Left kidney (tissue), 2 donors: Measurements from ENCODE around the gene PDZD2. TPM values are rescaled to one million over a fixed set of nuclear protein-coding genes. Genes with fewer than 3 reads are reported as not detected.

ENCODE experiments used
- DNase-seq: peaks from one replicate; pipeline ENCODE4 v3.0.0-alpha.2; 2013
- polyA plus RNA-seq: library from polyadenylated mRNA; unstranded; fragments of 120-200 nt; gene quantifications from one replicate; pipeline ENCODE4 v1.2.1, GENCODE V29; 2013; ENCODE audit not compliant: insufficient read length

Gene PDZD2
- polyA plus RNA-seq, 1 donor: 22.1 TPM

DNA sequence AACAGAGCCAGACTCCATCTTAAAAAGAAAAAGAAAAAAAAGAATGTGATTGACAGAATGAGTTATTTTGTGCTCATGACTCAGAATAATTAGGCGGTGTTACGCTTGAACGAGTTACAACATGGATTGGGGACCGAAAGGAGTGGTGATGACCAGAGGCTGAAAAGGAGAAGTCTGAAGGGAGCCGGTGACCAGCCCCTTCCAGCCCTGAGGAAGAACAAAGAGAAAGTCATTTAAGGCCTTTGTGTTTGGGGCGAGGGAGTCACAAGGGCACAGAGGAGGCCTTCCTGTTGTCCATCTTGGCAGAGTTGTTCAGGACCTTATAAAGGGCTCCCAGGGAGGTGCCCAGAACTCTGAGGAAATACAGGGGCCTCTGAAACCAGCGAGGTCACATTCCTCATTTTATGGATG, 403.6 kb downstream of the PDZD2 start:
- no peak for DNase-seq

DNA sequence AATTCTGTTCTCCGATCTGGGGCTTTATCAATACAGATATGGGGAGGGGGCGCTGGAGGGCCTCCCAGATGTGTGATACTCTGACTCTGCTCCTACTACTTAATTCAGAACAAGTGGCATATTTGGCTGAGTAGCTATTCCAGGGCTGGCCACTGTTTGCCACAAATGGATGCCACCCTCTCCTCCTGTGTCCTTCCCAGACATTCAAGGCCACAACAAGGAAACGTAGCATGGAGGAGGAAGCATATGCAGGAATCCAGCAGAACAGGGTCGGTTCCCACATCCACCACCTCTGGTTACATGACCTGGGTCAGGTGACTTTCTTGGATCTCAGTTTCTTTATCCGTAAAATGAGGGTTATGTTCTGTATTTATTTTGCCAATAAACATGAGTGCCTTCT, 404.2 kb downstream of the PDZD2 start:
- DNase-seq: no peak

DNA sequence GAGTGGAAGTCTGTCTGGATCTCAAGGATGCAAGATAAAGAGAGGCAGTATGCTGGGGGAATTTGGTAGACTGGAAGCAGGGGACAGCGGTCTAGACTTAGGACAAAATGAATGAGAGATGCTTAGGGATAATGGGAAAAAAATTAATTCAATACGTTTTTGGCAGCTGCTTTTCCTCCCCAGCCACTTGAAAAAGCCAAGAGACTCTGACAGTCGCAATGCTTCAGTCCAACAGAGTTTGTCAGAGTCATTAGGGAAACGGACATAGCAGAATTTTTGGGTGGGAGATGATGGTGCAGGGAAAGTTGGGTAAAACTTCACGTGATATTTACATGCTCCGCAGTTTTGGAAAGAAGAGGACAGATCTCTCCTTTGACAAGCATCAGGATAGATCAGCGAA, 405.5 kb downstream of the PDZD2 start:
- DNase-seq: no peak

DNA sequence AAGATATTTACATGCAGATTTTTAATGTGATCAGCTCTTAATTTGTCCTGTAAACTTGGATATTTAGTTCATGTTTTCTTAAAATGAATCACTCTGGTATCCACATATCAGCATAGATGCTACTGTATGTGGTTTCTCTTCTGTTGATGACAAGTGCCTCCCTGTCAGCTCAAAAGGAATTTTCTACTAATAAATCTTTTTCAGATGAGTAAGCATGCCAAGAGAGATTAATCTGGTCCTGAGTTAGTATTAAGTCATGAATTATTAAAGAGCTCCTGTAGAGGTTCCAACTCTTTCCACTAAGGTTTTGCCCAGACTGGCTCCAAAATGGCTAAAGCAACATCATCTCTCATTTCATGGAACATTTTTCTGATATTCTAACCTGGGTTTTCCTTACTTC, 406.0 kb downstream of the PDZD2 start:
- DNase-seq: no peak

DNA sequence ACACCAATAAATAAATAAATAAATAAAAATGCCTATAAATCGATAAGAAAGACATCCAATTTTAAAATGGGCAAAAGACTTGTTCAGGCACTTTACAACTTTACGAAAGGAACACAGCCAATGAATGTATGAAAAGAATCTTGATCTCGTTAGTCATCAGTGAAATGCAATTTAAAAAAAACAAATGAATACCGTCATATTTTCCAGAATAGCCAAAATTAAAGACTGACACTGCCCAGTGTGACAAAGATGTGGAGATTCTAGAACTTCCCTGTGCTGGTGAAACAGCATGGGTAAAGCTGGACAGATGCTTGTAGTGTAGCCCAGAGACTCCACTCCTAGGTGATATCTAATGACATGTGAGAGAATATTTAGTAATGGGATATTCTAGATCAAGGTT, 408.1 kb downstream of the PDZD2 start:
- no peak for DNase-seq

DNA sequence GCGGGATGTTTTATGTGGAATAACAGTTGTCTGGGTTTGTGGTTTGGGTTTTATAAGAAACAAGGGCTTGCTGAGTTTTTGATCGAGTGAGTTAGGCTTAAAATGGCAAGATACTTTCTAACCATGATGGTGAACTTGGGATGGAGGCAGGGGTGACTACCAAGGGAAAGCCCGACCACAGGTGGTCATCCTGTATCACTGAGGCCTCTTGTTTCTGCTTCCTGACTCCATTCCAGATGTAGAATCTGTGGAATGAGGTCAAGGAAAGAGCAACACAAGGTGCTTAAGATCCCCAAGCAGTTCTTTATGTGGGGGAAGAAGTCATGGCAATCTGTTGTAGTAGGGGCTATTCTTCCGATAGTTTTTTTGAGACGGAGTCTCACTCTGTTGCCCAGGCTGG, 412.9 kb downstream of the PDZD2 start:
- no peak for DNase-seq

DNA sequence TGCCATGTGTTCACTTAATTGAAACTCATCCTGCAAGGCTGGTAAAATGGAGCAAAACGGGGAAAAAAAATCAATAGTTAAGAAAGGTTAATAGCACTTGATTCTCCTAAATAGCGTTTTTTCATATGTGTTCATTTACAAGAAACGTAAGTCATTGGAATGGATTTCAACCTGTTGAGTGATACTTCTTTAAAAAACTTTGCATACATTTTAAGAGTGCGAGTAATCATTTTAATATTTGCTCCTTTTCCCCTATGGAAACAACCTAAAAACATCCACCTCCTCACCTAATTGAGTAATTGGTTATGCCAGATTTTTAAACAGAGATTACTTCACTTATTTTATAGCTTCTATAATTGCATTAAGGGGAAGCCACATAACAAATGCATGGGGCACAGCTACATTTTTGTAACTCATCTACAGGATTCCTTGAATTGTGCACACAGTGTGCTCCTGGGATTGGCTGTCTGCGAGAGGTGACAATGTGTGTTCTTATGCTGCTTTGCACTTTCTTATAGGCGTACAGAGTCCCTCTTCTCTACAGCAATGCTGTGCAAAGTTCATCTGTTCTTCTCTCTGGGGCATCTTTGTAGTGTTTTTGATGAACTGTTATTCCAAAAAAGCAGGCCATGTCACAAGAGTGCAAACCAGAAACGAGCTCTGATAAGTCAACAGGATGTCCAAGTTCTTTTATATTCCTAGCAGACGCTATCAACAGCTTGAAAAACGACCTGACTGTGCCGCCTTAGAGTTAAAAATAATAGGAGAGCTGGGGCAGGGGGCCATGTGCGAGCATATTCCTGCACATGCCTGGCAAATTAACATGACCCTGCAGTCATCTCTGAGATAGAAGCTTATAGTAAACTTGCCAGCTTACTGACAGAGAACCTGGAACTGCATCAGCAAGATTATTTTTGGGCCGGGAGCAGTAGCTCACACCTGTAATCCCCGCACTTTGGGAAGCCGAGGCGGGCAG, 417.2 kb downstream of the PDZD2 start:
- no peak for DNase-seq

DNA sequence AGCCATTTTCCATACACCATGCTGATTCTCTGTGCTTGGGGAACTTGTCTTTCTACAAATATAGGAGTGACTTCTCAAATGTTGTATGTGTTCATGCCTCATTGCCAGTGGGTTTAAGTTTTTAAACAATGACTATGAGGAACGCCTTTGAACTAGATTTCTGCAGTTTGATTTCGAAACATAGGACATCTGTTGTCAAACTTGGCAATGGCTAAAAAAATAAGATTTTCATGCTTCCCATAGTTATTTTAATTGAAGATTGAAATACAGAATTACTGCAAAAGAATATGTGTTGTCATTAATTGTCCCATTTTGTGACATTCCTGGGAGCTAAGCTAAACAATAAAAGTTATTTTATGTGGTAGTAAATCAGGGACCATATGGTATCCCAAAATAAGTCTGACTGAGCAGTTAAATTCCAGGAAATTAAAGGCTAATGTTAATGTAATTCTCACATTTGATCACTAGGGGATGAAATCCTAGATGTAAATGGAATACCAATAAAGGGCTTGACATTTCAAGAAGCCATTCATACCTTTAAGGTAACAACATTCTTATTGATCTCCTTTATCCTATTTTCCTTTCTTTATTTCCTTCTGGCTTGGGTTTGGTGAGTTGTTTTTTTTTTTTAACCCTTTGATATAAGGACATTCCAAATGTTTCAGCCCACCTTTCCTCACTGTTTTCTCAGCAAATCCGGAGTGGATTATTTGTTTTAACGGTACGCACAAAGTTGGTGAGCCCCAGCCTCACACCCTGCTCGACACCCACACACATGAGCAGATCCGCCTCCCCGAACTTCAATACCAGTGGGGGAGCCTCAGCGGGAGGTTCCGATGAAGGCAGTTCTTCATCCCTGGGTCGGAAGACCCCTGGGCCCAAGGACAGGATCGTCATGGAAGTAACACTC, 418.5 kb downstream of the PDZD2 start:
- peak; percentile 26 for DNase-seq

DNA sequence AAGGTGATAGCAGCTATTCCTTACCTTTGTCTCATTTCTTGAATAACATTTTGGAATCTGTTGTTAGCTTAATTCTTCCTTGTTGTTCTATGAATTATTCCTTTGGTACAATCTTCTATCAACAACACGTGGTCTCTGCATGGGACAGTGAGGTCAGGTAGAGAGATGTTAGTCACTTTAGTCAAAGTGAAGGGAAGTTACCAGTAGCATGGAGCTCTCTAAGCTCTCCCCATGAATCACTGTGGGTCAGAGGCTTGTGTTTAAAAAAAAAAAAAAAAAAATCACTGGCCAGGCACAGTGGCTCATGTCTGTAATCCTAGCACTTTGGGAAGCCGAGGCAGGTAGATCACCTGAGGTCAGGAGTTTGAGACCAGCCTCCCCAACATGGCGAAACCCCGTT, 419.2 kb downstream of the PDZD2 start:
- DNase-seq: no peak

DNA sequence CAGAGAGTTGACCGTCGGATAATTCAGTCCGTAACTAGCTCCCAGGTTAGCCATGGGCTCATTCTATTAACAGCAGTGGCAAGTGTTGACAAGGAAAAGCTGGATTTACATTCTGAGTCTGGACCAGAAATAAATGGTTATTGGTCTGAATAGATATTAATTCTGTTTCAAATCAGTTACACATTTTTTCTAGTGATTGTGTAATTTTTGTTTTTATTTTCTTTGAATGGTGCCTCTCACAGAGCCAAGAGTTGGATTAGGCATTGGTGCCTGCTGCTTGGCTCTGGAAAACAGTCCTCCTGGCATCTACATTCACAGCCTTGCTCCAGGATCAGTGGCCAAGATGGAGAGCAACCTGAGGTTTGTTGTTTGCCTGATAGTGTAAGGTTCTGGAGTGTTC, 420.1 kb downstream of the PDZD2 start:
- no peak for DNase-seq

DNA sequence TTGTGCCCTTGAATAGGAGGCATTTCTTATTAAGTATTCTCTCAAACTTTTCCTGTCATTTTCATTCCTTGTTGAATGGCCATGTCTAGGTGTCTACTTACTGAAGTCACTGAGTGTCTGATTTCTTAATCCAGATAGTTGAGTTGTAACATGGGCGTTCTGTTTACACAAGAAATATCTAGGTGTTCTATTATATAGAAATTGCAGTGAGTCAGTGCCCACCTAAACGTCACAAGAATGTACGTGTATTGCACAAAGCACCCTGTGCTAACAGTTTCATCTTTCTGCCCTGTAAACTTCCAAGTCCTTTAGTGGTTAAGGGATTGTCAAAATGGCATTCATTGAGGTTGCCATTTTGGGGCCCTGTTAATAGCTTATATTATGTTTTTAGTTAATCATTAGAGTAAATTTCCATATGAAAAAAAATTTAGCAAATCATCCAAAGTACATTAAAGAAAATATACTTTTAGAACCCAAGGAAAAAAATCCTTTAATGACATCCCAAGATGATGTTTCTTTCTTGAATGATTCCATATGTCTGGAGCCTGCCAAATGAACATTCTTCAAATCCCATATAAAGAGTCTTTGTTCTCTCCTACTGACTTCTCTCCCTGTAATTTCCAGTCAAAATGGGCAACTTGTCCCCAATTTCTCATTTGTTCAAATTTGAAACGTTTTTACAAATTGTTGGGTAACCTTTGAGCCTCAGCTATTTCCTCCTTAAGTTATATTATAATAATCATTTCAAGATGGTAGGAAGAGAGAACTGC, 421.0 kb downstream of the PDZD2 start:
- no peak for DNase-seq

DNA sequence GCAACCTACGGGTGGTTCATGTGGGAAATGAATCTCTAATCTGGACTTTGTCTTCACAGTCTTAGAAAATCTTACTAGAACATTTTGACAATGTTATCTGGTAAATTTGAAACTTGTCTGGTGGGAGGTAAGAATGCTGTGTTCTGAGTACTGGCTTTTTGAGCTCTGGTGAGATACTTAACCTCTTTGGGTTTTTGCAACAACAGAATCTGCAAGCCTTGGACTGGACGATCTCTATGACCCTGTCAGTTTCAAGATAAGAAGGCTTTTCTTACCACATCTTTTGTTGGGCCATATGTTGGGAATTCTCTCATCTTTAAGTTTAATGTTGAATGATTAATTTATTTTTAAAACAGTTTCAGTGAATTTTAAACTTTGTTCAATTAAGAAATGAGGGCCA, 422.3 kb downstream of the PDZD2 start:
- no peak for DNase-seq

DNA sequence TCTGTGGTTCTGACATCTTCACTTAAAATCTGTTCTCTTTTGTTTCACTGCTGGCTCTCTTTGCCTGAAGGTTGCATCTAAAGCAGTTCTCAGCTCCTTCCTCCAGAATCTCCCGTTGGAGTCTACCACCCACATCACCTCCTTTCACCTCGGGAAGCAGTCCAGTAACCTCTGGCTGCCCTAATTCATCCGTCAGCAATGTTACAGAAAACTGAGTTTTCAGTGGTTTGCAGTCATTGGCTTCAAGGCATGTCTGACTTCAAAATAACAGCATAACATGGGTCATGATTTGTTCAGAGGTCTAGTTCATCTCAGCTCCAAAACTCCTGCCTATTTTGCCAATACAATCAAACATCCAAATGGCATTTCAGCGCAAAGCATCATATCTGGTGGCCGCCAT, 427.5 kb downstream of the PDZD2 start:
- no peak for DNase-seq

DNA sequence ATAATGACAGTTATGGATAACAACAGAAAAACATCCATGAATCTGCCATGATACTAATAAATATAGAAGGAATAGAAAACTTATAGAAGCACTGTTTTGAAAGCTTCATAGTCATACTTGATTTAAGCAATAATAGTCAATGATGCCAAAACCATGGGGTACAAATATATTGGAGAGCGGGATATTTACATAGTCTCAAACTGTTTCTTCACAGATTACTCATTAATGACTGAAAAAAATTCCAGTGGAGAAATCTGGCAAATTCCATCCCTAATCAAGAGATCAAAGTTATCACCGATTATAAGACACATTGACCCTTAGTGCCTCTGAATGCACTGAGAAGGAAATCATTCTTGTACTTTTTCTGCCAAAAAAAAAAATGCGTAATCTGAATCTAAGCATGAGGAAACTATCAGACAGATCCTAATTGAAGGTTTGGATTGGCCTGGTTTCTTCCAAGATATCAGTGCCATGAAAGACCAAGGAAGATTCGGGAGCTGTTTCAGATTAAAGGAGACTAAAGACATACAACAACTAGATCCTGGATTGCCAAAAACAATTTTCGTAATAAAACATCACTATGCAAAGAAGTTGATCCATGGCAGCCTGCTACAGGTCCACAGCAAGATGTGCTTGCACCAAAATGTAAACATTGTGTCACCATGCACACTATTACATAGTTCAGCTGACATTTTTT, 429.0 kb downstream of the PDZD2 start:
- DNase-seq: no peak

DNA sequence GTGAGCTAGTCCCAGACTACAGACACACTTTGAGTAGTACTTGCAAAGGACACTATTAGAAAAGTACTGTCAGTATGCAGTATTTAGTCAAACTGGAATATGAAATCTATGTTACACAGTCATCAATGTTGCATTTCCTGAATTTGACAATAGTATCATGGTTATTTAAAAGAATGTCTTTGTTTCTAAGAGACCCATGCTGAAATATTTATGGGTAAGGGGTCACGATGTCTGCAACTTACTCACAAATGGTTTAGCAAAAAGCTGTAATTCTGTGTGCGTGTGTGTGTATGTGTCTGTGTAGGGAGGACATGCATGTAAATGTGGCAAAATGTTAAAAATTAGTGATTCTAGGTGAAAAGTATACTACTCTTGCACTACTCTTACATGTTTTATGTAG, 429.6 kb downstream of the PDZD2 start:
- no peak for DNase-seq

DNA sequence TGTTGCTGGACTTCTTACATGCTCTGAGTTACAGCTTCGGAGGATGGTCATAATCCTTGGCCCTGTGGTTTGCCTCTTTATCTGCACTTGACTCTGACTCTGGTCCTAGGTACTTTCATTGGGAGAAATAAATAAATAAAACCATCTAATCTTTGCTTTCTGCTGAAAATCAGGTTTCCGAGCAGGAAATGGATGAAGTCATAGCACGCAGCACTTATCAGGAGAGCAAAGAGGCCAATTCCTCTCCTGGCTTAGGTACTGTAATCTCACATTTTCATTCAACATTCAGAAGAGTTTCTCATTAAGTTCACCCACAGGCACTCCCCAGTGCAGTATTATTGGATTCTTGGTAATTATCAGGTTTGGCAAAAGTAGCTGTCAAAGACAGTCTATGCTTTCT, 430.5 kb downstream of the PDZD2 start:
- no peak for DNase-seq

DNA sequence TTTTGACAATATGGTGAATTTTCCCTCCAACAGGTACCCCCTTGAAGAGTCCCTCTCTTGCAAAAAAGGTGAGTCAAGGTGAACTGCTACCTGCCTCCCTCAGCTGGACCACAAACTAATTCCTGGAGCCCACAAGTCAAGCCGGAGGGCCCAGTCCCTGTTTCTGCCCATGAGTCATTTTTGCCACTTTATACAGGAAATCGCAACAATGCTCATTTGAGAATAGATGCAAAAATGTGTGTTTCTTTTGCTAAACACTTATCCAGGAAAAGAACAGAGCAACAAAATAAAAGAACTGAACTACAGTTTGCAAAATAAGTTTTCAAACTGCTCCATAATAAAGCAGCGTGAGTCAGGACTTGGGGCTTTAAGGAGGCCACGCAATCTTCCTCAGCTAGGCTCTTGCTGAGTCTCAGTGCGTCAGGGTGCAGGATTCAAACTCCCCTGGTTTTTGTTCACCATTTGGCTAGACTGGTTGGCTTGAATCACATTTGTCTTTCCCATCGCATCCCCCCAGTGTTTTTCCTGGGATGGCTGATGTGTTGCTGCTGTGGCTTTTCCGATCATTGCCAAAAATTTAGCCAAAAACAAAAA, 432.5 kb downstream of the PDZD2 start:
- DNase-seq: no peak

DNA sequence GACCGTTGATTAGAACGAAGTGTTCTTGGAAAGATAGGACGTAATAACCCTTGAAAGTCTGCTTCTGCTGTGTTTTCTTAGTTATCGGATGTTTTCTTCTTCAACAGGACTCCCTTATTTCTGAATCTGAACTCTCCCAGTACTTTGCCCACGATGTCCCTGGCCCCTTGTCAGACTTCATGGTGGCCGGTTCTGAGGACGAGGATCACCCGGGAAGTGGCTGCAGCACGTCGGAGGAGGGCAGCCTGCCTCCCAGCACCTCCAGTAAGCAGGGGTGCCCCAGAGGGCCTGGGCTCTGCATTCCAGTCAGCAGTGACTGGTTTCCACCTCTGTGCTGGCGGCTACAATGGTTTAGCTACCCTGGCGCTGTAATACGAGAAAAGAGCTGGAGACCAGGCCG, 433.1 kb downstream of the PDZD2 start:
- no peak for DNase-seq

DNA sequence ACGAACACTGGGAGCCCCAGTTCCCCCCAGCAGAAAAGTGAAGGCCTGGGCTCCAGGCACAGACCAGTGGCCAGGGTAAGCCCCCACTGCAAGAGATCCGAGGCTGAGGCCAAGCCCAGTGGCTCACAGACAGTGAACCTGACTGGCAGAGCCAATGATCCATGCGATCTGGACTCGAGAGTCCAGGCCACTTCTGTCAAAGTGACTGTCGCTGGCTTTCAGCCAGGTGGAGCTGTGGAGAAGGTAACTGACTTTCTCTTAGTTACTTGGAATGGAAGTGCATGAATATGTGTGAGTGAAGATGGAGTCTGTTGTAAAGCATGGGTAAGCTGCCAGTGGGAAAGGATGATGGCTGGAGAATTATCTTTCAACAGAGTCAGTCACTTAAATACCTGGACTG, 435.5 kb downstream of the PDZD2 start:
- peak; percentile 66 for DNase-seq

DNA sequence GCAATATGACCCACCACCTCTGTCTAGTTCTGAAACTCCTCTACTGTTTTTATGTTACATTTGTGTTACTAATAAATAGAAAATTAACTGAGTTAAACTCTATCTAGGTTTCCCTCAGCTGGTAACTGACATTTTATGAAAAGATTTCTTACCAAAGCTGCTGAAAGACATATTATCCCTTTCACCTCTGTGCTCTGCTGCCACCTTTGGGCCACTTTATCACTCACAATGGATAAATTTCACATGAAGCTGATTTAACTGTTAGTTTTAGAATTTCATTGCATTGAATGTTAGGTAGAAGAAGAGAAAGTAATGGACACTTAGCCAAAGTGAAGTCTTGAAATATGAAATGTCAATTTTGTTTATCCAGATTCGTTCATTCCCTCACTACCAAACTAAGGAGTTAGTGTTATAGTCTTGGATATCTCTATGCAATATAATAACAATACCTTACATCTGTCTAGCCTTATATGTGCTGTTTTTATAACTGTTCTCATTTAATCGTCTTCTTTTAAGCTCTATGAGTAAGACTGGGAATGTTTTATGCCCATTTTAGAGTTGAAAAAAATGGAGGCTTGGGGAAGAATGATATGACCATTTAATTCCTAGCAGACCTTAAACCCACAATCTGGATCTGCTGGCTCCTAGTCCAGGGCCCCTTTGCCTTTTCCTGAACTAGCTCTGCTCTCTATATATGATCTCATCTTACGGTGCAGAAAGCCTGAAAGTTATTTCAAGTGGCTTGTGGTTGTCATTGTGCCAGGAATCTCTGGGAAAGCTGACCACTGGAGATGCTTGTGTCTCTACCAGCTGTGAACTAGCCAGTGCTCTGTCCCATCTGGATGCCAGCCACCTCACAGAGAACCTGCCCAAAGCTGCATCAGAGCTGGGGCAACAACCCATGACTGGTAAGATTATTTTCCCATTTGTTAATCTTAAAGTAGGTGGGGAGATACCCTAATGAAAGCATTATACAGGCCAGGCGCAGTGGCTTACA, 438.1 kb downstream of the PDZD2 start:
- peak; percentile 60 for DNase-seq
